PC-9 (cell line): ENCODE measurements around the gene SPCS3. TPM values are rescaled to one million over a fixed set of nuclear protein-coding genes. Genes with fewer than 3 reads are reported as not detected.

Experiments
- BruUV-seq: library from RNA; stranded (reverse); fragments of 400-500 nt; replicated peaks from 2 replicates; lab custom pipeline; 2021; lab: Mats Ljungman, UMichigan
- CTCF ChIA-PET: fragments of 300-600 bp; sonication (Branson Sonifier 250); formaldehyde crosslinking; loops from one replicate; lab custom pipeline; 2022; ENCODE audit warnings: antibody characterized with exemption; lab: Charles Lee
- POLR2A ChIA-PET: fragments of 300-600 bp; sonication (Branson Sonifier 250); formaldehyde crosslinking; loops from one replicate; lab custom pipeline; 2022; ENCODE audit warnings: antibody characterized with exemption; ENCODE audit not compliant: unreplicated experiment; lab: Charles Lee
- DNase-seq, 2 experiments: peaks; one replicate each; pipeline versions ENCODE4 v3.0.0 to v3.0.0-alpha.2; 2015 to 2022; ENCODE audit warnings: mixed read lengths in 1 of 2
- H2AFZ ChIP-seq: fragments of 200-600 bp; sonication (generic); 2 replicates; pipeline ENCODE4 v1.8.1; 2017; ENCODE audit warnings: antibody characterized with exemption
- H3F3A ChIP-seq: fragments of 200-600 bp; sonication (generic); 2 replicates; pipeline ENCODE4 v1.8.1; 2017; ENCODE audit warnings: antibody characterized with exemption, mild to moderate bottlenecking, low read depth; ENCODE audit not compliant: insufficient read depth
- H3K27ac ChIP-seq: fragments of 200-600 bp; sonication (generic); 2 replicates; pipeline ENCODE4 v1.6.1; 2016; ENCODE audit warnings: mixed run types
- H3K27me3 ChIP-seq: fragments of 200-600 bp; sonication (generic); 2 replicates; pipeline ENCODE4 v1.6.1; 2016; ENCODE audit warnings: low read depth, mixed run types; ENCODE audit not compliant: insufficient read depth
- H3K36me3 ChIP-seq: fragments of 200-600 bp; sonication (generic); 2 replicates; pipeline ENCODE4 v1.6.1; 2016; ENCODE audit warnings: low read depth, mixed run types
- H3K4me1 ChIP-seq: fragments of 200-600 bp; sonication (generic); replicated peaks from 2 replicates; pipeline ENCODE4 v1.6.1; 2016; ENCODE audit warnings: mixed run types; ENCODE audit not compliant: insufficient read depth
- H3K4me2 ChIP-seq: fragments of 200-600 bp; sonication (generic); 2 replicates; pipeline ENCODE4 v1.6.1; 2017; ENCODE audit warnings: mixed run types
- H3K4me3 ChIP-seq: fragments of 200-600 bp; sonication (generic); 2 replicates; pipeline ENCODE4 v1.6.1; 2016; ENCODE audit warnings: mixed run types
- H3K79me2 ChIP-seq: fragments of 200-600 bp; sonication (generic); 2 replicates; pipeline ENCODE4 v1.6.1; 2017; ENCODE audit warnings: low read depth, mixed run types
- H3K9me2 ChIP-seq: fragments of 200-600 bp; sonication (generic); 2 replicates; pipeline ENCODE4 v1.8.1; 2017; ENCODE audit warnings: mild to moderate bottlenecking; ENCODE audit not compliant: insufficient read depth
- H3K9me3 ChIP-seq: fragments of 200-600 bp; sonication (generic); 2 replicates; pipeline ENCODE4 v1.8.1; 2016; ENCODE audit warnings: low read depth; ENCODE audit not compliant: insufficient read depth
- H4K20me1 ChIP-seq: fragments of 200-600 bp; sonication (generic); 2 replicates; pipeline ENCODE4 v1.8.1; 2017; ENCODE audit not compliant: insufficient read depth
- EZH2 ChIP-seq: fragments of 200-600 bp; sonication (generic); IDR thresholded peaks from 2 replicates; pipeline ENCODE4 v1.8.0; 2017; ENCODE audit warnings: antibody characterized with exemption, low read depth
- intact Hi-C: fragments of 100-400 bp; cut with micrococcal nuclease; formaldehyde crosslinking; loops from one replicate; pipeline ENCODE4 v1.10.0; 2022; ENCODE audit not compliant: unreplicated experiment
- total RNA-seq: library from RNA; stranded (reverse); gene quantifications from 2 replicates; pipeline ENCODE4 v1.2.3, GENCODE V29; 2021
- TF ChIP-seq, protein P1 (sequence below): fragments of 200-600 bp; sonication (generic); conservative IDR thresholded peaks from 2 replicates; pipeline ENCODE4 v1.6.1; 2017; ENCODE audit warnings: mixed run types, antibody characterized with exemption, mild to moderate bottlenecking, moderate library complexity

Gene SPCS3
- total RNA-seq, 1 experiment from 2014 or later: 107 TPM

DNA sequence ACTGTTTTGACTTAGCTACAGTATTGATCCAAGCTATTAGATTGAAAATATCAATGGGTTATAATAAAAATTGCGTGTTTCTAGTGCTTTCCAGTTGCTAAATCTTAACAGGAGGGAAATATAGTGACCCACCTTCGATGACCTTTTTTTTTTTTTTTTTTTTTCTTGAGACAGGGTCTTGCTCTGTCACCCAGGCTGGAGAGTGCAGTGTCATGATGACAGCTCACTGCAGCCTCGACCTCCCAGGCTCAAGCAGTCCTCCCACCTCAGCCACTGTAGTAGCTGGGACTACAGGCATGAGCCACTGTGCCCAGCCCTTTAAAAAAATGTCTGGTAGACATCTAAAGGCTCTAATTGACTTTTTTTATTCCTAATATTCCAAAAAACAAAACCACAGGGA lies 47.0 kb upstream of the SPCS3 start:
- BruUV-seq: no TSS peak
- Histone ChIP-seq H3K4me1 (peaks cover 21% of the 10 kb centered on the region), H2AFZ (no peak overlapping the region), H3F3A (peaks cover 9% of the 10 kb centered on the region; the same call in 1 of the 2 replicates), H3K9me3 (no peaks in the 10 kb centered on the region; the same call in 1 of the 2 replicates), H3K36me3 (no peaks in the 10 kb centered on the region), H3K27me3 (no peaks in the 10 kb centered on the region), H3K4me3 (no peak overlapping the region), H3K27ac (no peak overlapping the region), H4K20me1 (no peaks in the 10 kb centered on the region), H3K4me2 (no peak overlapping the region), H3K79me2 (no peaks in the 10 kb centered on the region), H3K9me2 (no peaks in the 10 kb centered on the region)
- ChIA-PET POLR2A (no interaction called here), CTCF (no interaction called here)
- no peak for TF ChIP-seq EZH2
- TF ChIP-seq, protein P1, sequence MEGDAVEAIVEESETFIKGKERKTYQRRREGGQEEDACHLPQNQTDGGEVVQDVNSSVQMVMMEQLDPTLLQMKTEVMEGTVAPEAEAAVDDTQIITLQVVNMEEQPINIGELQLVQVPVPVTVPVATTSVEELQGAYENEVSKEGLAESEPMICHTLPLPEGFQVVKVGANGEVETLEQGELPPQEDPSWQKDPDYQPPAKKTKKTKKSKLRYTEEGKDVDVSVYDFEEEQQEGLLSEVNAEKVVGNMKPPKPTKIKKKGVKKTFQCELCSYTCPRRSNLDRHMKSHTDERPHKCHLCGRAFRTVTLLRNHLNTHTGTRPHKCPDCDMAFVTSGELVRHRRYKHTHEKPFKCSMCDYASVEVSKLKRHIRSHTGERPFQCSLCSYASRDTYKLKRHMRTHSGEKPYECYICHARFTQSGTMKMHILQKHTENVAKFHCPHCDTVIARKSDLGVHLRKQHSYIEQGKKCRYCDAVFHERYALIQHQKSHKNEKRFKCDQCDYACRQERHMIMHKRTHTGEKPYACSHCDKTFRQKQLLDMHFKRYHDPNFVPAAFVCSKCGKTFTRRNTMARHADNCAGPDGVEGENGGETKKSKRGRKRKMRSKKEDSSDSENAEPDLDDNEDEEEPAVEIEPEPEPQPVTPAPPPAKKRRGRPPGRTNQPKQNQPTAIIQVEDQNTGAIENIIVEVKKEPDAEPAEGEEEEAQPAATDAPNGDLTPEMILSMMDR: no peak
- no peak for DNase-seq
- intact Hi-C loops: no loop called here

DNA sequence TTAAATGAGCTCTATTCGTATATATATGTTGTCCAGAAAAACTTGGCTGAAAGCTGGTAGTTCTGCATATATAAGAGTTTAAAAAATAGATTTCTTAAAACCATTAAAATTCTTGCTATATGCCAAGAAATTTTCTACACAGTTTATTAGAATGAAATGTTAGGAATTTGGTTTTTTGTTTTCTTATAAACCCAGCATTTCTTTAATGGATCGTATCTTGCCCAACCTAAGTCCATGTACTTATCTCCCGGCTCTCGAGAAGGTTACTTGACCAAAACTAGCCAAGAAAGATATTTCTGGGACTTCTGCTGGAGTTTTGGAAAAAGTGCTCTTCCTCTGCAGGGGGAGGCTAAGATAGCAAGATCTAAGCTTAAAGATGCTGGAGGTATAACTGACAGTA lies 46.0 kb upstream of the SPCS3 start:
- Histone ChIP-seq H3K27me3 (no peaks in the 10 kb centered on the region), H3K79me2 (no peaks in the 10 kb centered on the region), H3F3A (peaks cover 9% of the 10 kb centered on the region; the same call in 1 of the 2 replicates), H3K9me3 (no peaks in the 10 kb centered on the region; the same call in 1 of the 2 replicates), H3K4me2 (no peak overlapping the region), H3K36me3 (no peaks in the 10 kb centered on the region), H3K4me1 (peaks cover 21% of the 10 kb centered on the region), H2AFZ (no peak overlapping the region), H3K27ac (no peak overlapping the region), H3K9me2 (no peaks in the 10 kb centered on the region), H4K20me1 (no peaks in the 10 kb centered on the region), H3K4me3 (no peak overlapping the region)
- ChIA-PET CTCF (no interaction called here), POLR2A (interaction anchor here (0.6 kb wide), 1 partner anchor 275 kb away, joined by 4 read pairs; no protein-coding TSS in a partner anchor)
- TF ChIP-seq EZH2: no peak
- TF ChIP-seq, protein P1: no peak
- BruUV-seq: no TSS peak
- DNase-seq: no peak
- intact Hi-C loops: no loop called here

DNA sequence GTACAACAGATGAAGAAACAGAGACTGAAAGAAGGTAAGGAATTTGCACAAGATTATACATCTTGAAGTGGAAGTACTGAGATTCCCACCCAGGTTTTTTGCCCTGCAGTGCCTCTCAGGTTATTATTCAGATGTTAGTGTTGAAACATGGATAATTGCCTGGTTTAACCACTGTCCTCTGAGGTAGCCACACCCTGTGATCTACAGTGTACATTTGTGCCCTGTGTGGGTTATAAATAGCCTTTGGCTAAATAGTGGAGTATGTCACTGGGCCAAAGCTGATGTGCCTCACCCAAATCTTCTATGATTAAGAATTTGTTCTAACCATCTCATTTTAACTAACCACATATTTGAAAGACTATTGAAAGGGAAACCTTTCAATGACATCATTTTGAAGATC lies 45.3 kb upstream of the SPCS3 start:
- POLR2A ChIA-PET: no interaction called here
- Histone ChIP-seq H3K36me3 (no peaks in the 10 kb centered on the region), H3K4me2 (0 out of 2 replicates have a peak overlapping the region, but pooled peaks have one; percentile 13), H4K20me1 (no peaks in the 10 kb centered on the region), H3K9me2 (no peaks in the 10 kb centered on the region), H3F3A (peaks cover 9% of the 10 kb centered on the region; the same call in 1 of the 2 replicates), H3K9me3 (no peaks in the 10 kb centered on the region), H3K4me3 (no peak overlapping the region), H3K27me3 (no peaks in the 10 kb centered on the region), H2AFZ (no peak overlapping the region), H3K4me1 (peaks cover 21% of the 10 kb centered on the region), H3K27ac (no peak overlapping the region), H3K79me2 (no peaks in the 10 kb centered on the region)
- BruUV-seq: no TSS peak
- TF ChIP-seq, protein P1: no peak
- no peak for TF ChIP-seq EZH2
- peak; percentile 7 to 56 for DNase-seq
- CTCF ChIA-PET: no interaction called here
- intact Hi-C loops: no loop called here
